ENCODE data around the gene WNT6. TPM values are rescaled to one million over a fixed set of nuclear protein-coding genes. Genes with fewer than 3 reads are reported as not detected.
A peak's percentile ranks its signal among the peaks of the same experiment; 100 is the strongest.

WNT6 gene
- total and polyA plus RNA-seq, 5 donors from 2014 or later, result not detected

GRCh38 chr2:218897394-218898108 lies 37.9 kb downstream of the WNT6 start:
- Mint-ChIP-seq H3K9me3 (peaks cover 0 to 1% (median 0%) of the 10 kb centered on the region in 7 donors), H3K36me3 (no peaks in the 10 kb centered on the region), H3K4me3 (peak overlapping the region; percentile 74 to 92 (median 86)), H3K27me3 (peaks cover 31% of the 10 kb centered on the region), H3K4me1 (peaks cover 0 to 51% (median 42%) of the 10 kb centered on the region in 4 donors), H3K27ac (peak overlapping the region; percentile 59 to 88 (median 87))
- ATAC-seq (ENCODE audit: low read depth in 2 of 2) (no peak), DNase-seq (no peak)
- no peaks in the 10 kb centered on the region for H3K36me3 ChIP-seq (ENCODE audit: control insufficient read depth, insufficient read depth, low read length)
- H3K9me3 ChIP-seq (ENCODE audit: control insufficient read depth in 2 of 2, low read length in 2 of 2), result no peaks in the 10 kb centered on the region
- H3K4me3 ChIP-seq (ENCODE audit: low read depth, low read length), result peak overlapping the region; percentile 55
- peaks cover 5% of the 10 kb centered on the region for H3K27me3 ChIP-seq (ENCODE audit: control insufficient read depth, insufficient read depth, low read length)
- peaks cover 60% of the 10 kb centered on the region for H3K4me1 ChIP-seq (ENCODE audit: control insufficient read depth, insufficient read depth, low read length, poor library complexity, severe bottlenecking)
- H3K27ac ChIP-seq (ENCODE audit: insufficient read depth, low read length, poor library complexity, severe bottlenecking), result peak overlapping the region; percentile 98

DNA sequence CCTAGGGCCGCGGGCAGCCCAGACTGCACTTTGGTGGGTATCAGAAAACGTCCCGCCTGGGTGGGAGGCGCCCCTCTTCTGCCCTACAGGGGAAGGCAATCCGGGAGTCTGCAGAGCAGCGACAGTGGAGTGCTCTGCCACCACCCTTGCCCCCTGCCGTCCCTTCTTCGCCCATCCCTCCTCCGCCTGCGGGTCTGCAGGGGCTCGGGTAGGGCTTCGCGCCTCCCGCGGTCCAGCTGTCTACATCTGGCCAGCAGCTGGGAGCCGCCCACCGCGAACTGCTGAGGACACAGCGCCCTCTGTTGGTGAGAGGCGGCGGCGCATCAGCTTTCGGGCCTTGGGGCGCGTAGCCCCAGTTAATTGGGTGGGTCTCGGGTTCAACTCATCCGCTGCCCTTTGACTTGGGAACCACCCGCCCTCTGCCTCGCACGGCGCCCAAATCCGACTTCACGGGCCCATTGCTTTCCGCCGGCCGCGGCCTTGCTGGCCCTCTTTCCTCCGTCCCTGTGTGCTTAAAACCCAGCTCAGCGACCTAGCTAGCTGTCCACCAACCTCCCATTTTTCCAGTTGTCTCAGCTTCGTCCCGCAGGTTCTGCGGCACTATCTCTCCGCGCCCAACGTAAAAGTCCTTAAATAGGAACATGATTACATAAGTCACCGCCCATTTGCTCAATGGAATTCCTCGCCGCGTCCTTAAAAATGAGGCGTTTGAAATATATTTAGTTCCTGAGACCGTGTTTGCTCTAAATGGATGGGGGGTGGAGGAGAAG lies 38.7 kb downstream of the WNT6 start:
- H3K4me1 Mint-ChIP-seq, result peaks cover 0 to 46% (median 39%) of the 10 kb centered on the region in 4 donors
- peak overlapping the region; percentile 55 for H3K4me3 ChIP-seq (ENCODE audit: low read depth, low read length)
- H3K4me1 ChIP-seq (ENCODE audit: control insufficient read depth, insufficient read depth, low read length, poor library complexity, severe bottlenecking), result peaks cover 52% of the 10 kb centered on the region

GRCh38 chr2:218899147-218899546 lies 39.5 kb downstream of the WNT6 start:
- no peak overlapping the region for H3K27ac ChIP-seq (ENCODE audit: insufficient read depth, low read length, poor library complexity, severe bottlenecking)
- no peak for ATAC-seq (ENCODE audit: low read depth in 2 of 2)
- no peaks in the 10 kb centered on the region for H3K36me3 Mint-ChIP-seq
- peak overlapping the region in 1 of 4 donors; percentile 32 for H3K4me3 Mint-ChIP-seq
- no peak overlapping the region for H3K27ac Mint-ChIP-seq
- H3K36me3 ChIP-seq (ENCODE audit: control insufficient read depth, insufficient read depth, low read length), result no peaks in the 10 kb centered on the region
- peaks cover 8% of the 10 kb centered on the region for H3K27me3 ChIP-seq (ENCODE audit: control insufficient read depth, insufficient read depth, low read length)
- no peak overlapping the region for H3K4me3 ChIP-seq (ENCODE audit: low read depth, low read length)
- peaks cover 0 to 1% (median 0%) of the 10 kb centered on the region in 7 donors for H3K9me3 Mint-ChIP-seq
- peaks cover 0 to 38% (median 32%) of the 10 kb centered on the region in 4 donors for H3K4me1 Mint-ChIP-seq
- no peak for DNase-seq
- no peaks in the 10 kb centered on the region for H3K9me3 ChIP-seq (ENCODE audit: control insufficient read depth in 2 of 2, low read length in 2 of 2)
- peaks cover 31% of the 10 kb centered on the region for H3K27me3 Mint-ChIP-seq
- H3K4me1 ChIP-seq (ENCODE audit: control insufficient read depth, insufficient read depth, low read length, poor library complexity, severe bottlenecking), result peaks cover 44% of the 10 kb centered on the region

More for the DNA sequence above, 38.7 kb downstream of the WNT6 start:
- ATAC-seq (ENCODE audit: low read depth in 2 of 2), result peak; percentile 47 to 48
- H3K9me3 ChIP-seq (ENCODE audit: control insufficient read depth in 2 of 2, low read length in 2 of 2), result no peaks in the 10 kb centered on the region
- Mint-ChIP-seq H3K27me3 (peaks cover 35% of the 10 kb centered on the region), H3K27ac (peak overlapping the region; percentile 75 to 93 (median 87)), H3K9me3 (peaks cover 0 to 1% (median 0%) of the 10 kb centered on the region in 7 donors), H3K36me3 (no peaks in the 10 kb centered on the region), H3K4me3 (peak overlapping the region; percentile 84 to 94 (median 90))
- H3K27ac ChIP-seq (ENCODE audit: insufficient read depth, low read length, poor library complexity, severe bottlenecking), result peak overlapping the region; percentile 98
- DNase-seq, result peak; percentile 64 to 75 (median 65)
- peaks cover 5% of the 10 kb centered on the region for H3K27me3 ChIP-seq (ENCODE audit: control insufficient read depth, insufficient read depth, low read length)
- H3K36me3 ChIP-seq (ENCODE audit: control insufficient read depth, insufficient read depth, low read length), result no peaks in the 10 kb centered on the region

GRCh38 chr2:218902427-218902826 lies 42.8 kb downstream of the WNT6 start:
- Histone ChIP-seq H3K9me3 (ENCODE audit: control insufficient read depth in 2 of 2, low read length in 2 of 2) (no peaks in the 10 kb centered on the region), H3K27me3 (ENCODE audit: control insufficient read depth, insufficient read depth, low read length) (peaks cover 8% of the 10 kb centered on the region), H3K4me3 (ENCODE audit: low read depth, low read length) (no peak overlapping the region), H3K4me1 (ENCODE audit: control insufficient read depth, insufficient read depth, low read length, poor library complexity, severe bottlenecking) (peaks cover 11% of the 10 kb centered on the region), H3K27ac (ENCODE audit: insufficient read depth, low read length, poor library complexity, severe bottlenecking) (no peak overlapping the region), H3K36me3 (ENCODE audit: control insufficient read depth, insufficient read depth, low read length) (no peaks in the 10 kb centered on the region)
- Mint-ChIP-seq H3K9me3 (no peaks in the 10 kb centered on the region), H3K4me3 (peak overlapping the region in 1 of 4 donors; percentile 40), H3K36me3 (peaks cover 4% of the 10 kb centered on the region), H3K27me3 (peaks cover 30% of the 10 kb centered on the region), H3K27ac (no peak overlapping the region), H3K4me1 (peaks cover 0 to 11% (median 10%) of the 10 kb centered on the region in 4 donors)
- ATAC-seq (ENCODE audit: low read depth in 2 of 2) (no peak), DNase-seq (no peak)

GRCh38 chr2:218904176-218904575 lies 44.6 kb downstream of the WNT6 start:
- DNase-seq, result no peak
- ATAC-seq (ENCODE audit: low read depth in 2 of 2), result no peak
- Mint-ChIP-seq H3K36me3 (peaks cover 4% of the 10 kb centered on the region), H3K27ac (no peak overlapping the region), H3K27me3 (peaks cover 30% of the 10 kb centered on the region), H3K4me3 (peak overlapping the region in 1 of 4 donors; percentile 16), H3K4me1 (peaks cover 0 to 11% (median 7%) of the 10 kb centered on the region in 4 donors), H3K9me3 (no peaks in the 10 kb centered on the region)
- Histone ChIP-seq H3K4me1 (ENCODE audit: control insufficient read depth, insufficient read depth, low read length, poor library complexity, severe bottlenecking) (peaks cover 9% of the 10 kb centered on the region), H3K27ac (ENCODE audit: insufficient read depth, low read length, poor library complexity, severe bottlenecking) (no peak overlapping the region), H3K4me3 (ENCODE audit: low read depth, low read length) (no peak overlapping the region), H3K36me3 (ENCODE audit: control insufficient read depth, insufficient read depth, low read length) (no peaks in the 10 kb centered on the region), H3K27me3 (ENCODE audit: control insufficient read depth, insufficient read depth, low read length) (peaks cover 8% of the 10 kb centered on the region), H3K9me3 (ENCODE audit: control insufficient read depth in 2 of 2, low read length in 2 of 2) (no peaks in the 10 kb centered on the region)

DNA sequence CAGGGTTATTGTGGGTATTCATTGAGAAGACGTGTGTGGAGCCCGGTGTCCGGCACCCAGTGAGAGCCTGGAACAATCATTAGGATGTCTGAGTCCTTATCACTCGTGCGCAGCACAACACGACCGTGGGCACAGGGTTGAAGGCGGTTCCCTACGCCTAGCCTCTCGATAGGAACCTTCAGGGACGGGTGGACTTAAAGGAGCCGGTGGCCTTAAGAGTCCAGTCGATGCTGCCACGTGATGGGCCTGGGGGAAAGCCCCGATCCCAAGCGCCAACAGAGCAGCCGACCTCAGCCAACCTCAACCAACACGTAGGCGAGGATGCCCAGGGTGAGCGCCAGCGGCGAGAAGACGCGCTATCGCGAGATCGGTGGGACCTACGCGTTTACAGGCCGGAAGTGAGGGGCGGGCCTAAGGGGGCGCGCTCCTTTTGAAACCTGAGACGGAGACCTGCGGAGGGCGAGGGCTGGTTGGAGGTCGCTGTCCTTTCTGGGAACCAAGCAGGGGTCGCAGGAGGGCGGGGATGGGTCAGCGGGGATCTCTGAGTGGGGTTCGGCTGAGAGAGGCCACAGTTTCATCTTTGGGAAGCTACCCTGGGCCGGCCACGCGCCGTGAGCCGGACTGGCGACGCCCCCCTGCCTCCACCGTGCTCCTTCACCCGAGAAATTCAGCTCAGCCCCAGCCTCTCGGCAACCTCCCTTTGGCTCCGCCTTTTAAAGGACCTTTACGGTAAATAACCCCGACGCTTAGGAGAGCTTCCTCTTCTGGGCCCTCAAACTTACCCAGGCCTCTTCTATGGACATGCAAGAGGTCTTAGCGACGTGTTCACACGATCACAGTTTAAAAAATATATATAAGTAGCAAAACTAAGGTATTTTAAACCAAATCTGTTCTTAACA lies 49.4 kb downstream of the WNT6 start:
- Mint-ChIP-seq H3K4me1 (peaks cover 0 to 14% (median 11%) of the 10 kb centered on the region in 4 donors), H3K9me3 (no peaks in the 10 kb centered on the region), H3K27me3 (peaks cover 7% of the 10 kb centered on the region), H3K4me3 (peak overlapping the region; percentile 72 to 93 (median 90)), H3K27ac (peak overlapping the region in 2 of 3 donors; percentile 77 to 91), H3K36me3 (peaks cover 4% of the 10 kb centered on the region)
- Histone ChIP-seq H3K4me3 (ENCODE audit: low read depth, low read length) (peak overlapping the region; percentile 77), H3K9me3 (ENCODE audit: control insufficient read depth in 2 of 2, low read length in 2 of 2) (no peaks in the 10 kb centered on the region), H3K27me3 (ENCODE audit: control insufficient read depth, insufficient read depth, low read length) (peaks cover 2% of the 10 kb centered on the region), H3K4me1 (ENCODE audit: control insufficient read depth, insufficient read depth, low read length, poor library complexity, severe bottlenecking) (peaks cover 12% of the 10 kb centered on the region), H3K36me3 (ENCODE audit: control insufficient read depth, insufficient read depth, low read length) (no peaks in the 10 kb centered on the region), H3K27ac (ENCODE audit: insufficient read depth, low read length, poor library complexity, severe bottlenecking) (peak overlapping the region; percentile 74)
- ATAC-seq (ENCODE audit: low read depth in 2 of 2) (peak; percentile 97 to 98), DNase-seq (peak; percentile 86 to 93 (median 91))

DNA sequence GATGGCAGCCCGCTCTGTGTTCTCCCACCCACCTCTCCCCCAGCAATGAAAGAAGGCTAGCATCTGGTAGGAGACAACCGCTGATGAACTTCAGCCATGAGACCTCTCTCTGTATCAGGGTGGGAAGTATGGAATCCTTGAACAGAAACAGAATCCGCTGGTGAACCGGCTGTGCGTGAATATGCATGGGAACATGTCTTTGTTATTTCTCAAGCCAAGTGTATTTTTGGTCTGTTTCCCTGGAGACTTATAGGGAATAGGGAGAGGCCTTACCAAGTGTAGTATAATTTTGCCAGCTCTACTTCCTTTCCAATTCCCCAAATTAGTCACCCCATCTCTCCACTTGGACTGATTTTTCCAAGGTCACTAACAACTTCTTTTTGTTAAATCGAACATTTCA lies 51.1 kb downstream of the WNT6 start:
- H3K4me1 Mint-ChIP-seq, result peaks cover 0 to 14% (median 9%) of the 10 kb centered on the region in 4 donors
- ATAC-seq (ENCODE audit: low read depth in 2 of 2), result no peak

More for the DNA sequence above, 51.1 kb downstream of the WNT6 start:
- peaks cover 12% of the 10 kb centered on the region for H3K4me1 ChIP-seq (ENCODE audit: control insufficient read depth, insufficient read depth, low read length, poor library complexity, severe bottlenecking)
- no peak overlapping the region for H3K27ac Mint-ChIP-seq
- H3K27me3 ChIP-seq (ENCODE audit: control insufficient read depth, insufficient read depth, low read length), result no peaks in the 10 kb centered on the region
- no peaks in the 10 kb centered on the region for H3K9me3 Mint-ChIP-seq
- H3K9me3 ChIP-seq (ENCODE audit: control insufficient read depth in 2 of 2, low read length in 2 of 2), result no peaks in the 10 kb centered on the region
- no peak overlapping the region for H3K27ac ChIP-seq (ENCODE audit: insufficient read depth, low read length, poor library complexity, severe bottlenecking)
- H3K36me3 ChIP-seq (ENCODE audit: control insufficient read depth, insufficient read depth, low read length), result no peaks in the 10 kb centered on the region
- peak overlapping the region in 1 of 4 donors; percentile 52 for H3K4me3 Mint-ChIP-seq
- H3K4me3 ChIP-seq (ENCODE audit: low read depth, low read length), result no peak overlapping the region
- peaks cover 6% of the 10 kb centered on the region for H3K27me3 Mint-ChIP-seq
- peaks cover 4% of the 10 kb centered on the region for H3K36me3 Mint-ChIP-seq
- DNase-seq, result no peak

Data from CD4-positive, CD25-positive, alpha-beta regulatory T cell (primary cell).